ENCODE results near the gene SLC35E4. TPM values are rescaled to one million over a fixed set of nuclear protein-coding genes. Genes with fewer than 3 reads are reported as not detected.

The SLC35E4 gene
- total RNA-seq, 2 donors from 2014 or later, result 0.99 to 3.4 TPM

DNA sequence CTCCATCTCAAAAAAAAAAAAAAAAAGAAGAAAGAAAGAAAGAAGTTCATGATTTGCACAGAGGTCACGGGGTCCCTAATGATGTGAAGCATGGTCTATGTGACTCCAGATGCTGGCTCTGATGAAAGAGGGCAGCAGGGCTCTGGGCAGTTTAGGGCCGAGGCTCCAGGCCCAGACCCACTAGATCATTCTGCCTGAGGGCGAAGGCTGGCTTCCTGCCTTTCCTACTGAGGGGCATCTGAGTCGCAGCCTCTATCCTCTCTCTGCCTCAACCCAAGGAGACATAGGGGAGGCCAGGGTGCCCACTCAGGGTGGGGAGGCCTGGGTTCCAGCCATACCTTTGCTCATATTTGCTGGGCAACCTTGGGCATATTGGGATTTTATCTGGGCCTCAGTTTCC is 4.8 kb downstream of the SLC35E4 start:
- TF ChIP-seq POLR2A (IDR thresholded peaks at IDR 0.05) (no peak), CTCF (IDR thresholded peaks at IDR 0.05) (no peak)
- DNase-seq (no peak), ATAC-seq (no peak)
- Histone ChIP-seq H3K9me3 (no peaks in the 10 kb centered on the region), H3K27me3 (no peaks in the 10 kb centered on the region), H3K27ac (no peak overlapping the region), H3K4me1 (peaks cover 22% of the 10 kb centered on the region), H3K4me3 (no peak overlapping the region), H3K36me3 (replicated peaks in 1 of 2; ENCODE audit: insufficient read depth in 1 of 2, low read depth in 2 of 2) (no peaks in the 10 kb centered on the region)
- 93 to 94% methylated on average over 4 of the region's 4 CpGs for WGBS, 2 donors
- intact Hi-C loops (cut with DNase I), result loop anchor here (10.0 kb wide), 1 partner anchor 284 kb away; no protein-coding TSS in a partner anchor

- WGBS, 2 donors, result 83 to 90% methylated on average over 2 to 4 of the region's 4 CpGs
These were observed 5.4 kb downstream of the SLC35E4 start for GRCh38 chr22:30640839-30641430.

GRCh38 chr22:30643055-30643875 is 7.7 kb downstream of the SLC35E4 start:
- ATAC-seq, result no peak
- no peak overlapping the region for H3K27ac ChIP-seq
- 70 to 72% methylated on average over 16 of the region's 16 CpGs for WGBS, 2 donors
- no peak overlapping the region for H3K4me3 ChIP-seq
- H3K27me3 ChIP-seq, result no peaks in the 10 kb centered on the region
- TF ChIP-seq CTCF (IDR thresholded peaks at IDR 0.05) (no peak), POLR2A (IDR thresholded peaks at IDR 0.05) (no peak)
- no peak for DNase-seq
- no peaks in the 10 kb centered on the region for H3K36me3 ChIP-seq (replicated peaks in 1 of 2; ENCODE audit: insufficient read depth in 1 of 2, low read depth in 2 of 2)
- no peaks in the 10 kb centered on the region for H3K4me1 ChIP-seq
- intact Hi-C loops (cut with DNase I), result loop anchor here (10.0 kb wide), 1 partner anchor 282 kb away; no protein-coding TSS in a partner anchor
- no peaks in the 10 kb centered on the region for H3K9me3 ChIP-seq

More at GRCh38 chr22:30640839-30641430, 5.4 kb downstream of the SLC35E4 start:
- H3K36me3 ChIP-seq (replicated peaks in 1 of 2; ENCODE audit: insufficient read depth in 1 of 2, low read depth in 2 of 2), result no peaks in the 10 kb centered on the region
- no peak for ATAC-seq
- intact Hi-C loops (cut with DNase I), result loop anchor here (10.0 kb wide), 1 partner anchor 284 kb away; no protein-coding TSS in a partner anchor
- H3K27me3 ChIP-seq, result no peaks in the 10 kb centered on the region
- no peak overlapping the region for H3K27ac ChIP-seq
- no peak for DNase-seq
- H3K4me3 ChIP-seq, result no peak overlapping the region
- no peak for TF ChIP-seq POLR2A (IDR thresholded peaks at IDR 0.05)
- no peak for TF ChIP-seq CTCF (IDR thresholded peaks at IDR 0.05)
- H3K4me1 ChIP-seq, result peaks cover 19% of the 10 kb centered on the region
- no peaks in the 10 kb centered on the region for H3K9me3 ChIP-seq

DNA sequence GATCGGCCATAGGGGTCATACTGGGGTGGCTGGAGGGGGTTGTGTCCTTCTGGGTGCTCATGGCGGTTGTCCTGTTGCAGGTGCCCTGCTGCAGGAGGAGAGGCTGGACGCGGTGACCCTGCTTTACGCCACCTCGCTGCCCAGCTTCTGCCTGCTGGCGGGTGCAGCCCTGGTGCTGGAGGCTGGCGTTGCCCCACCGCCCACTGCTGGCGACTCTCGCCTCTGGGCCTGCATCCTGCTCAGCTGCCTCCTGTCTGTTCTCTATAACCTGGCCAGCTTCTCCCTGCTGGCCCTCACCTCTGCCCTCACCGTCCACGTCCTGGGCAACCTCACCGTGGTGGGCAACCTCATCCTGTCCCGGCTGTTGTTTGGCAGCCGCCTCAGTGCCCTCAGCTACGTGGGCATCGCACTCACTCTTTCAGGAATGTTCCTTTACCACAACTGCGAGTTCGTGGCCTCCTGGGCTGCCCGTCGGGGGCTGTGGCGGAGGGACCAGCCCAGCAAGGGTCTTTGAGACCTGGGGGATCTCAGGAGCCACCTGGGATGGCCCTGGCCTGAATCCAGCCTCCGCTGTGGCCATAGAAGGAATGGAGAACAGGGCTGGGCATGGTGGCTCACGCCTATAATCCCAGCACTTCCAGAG is 11.1 kb downstream of the SLC35E4 start:
- no peaks in the 10 kb centered on the region for H3K27me3 ChIP-seq
- no peak overlapping the region for H3K4me3 ChIP-seq
- H3K36me3 ChIP-seq (replicated peaks in 1 of 2; ENCODE audit: insufficient read depth in 1 of 2, low read depth in 2 of 2), result no peaks in the 10 kb centered on the region
- H3K4me1 ChIP-seq, result peaks cover 7% of the 10 kb centered on the region
- no peak for TF ChIP-seq POLR2A (IDR thresholded peaks at IDR 0.05)
- no peak for TF ChIP-seq CTCF (IDR thresholded peaks at IDR 0.05)
- no peaks in the 10 kb centered on the region for H3K9me3 ChIP-seq
- WGBS, 2 donors, result 93 to 96% methylated on average over 19 to 21 of the region's 25 CpGs
- ATAC-seq (no peak), DNase-seq (no peak)
- no peak overlapping the region for H3K27ac ChIP-seq
- intact Hi-C loops (cut with DNase I), result loop anchor here (10.0 kb wide), 1 partner anchor 278 kb away; no protein-coding TSS in a partner anchor

Measured in body of pancreas (tissue), 4 donors.